ENCODE measurements around the gene NELFE. TPM values are rescaled to one million over a fixed set of nuclear protein-coding genes. Genes with fewer than 3 reads are reported as not detected.

The NELFE gene
- total RNA-seq, 1 experiment from 2014 or later, result 75.3 TPM

- no TSS peak for BruUV-seq (replicated peaks)
- no peaks in the 10 kb centered on the region for H3K9me3 Mint-ChIP-seq (ENCODE audit: unreplicated experiment)
- H3K4me1 Mint-ChIP-seq (ENCODE audit: low read depth, unreplicated experiment), result peaks cover 23% of the 10 kb centered on the region
- no peak for TF ChIP-seq CTCF (IDR thresholded peaks at IDR 0.05; ENCODE audit: insufficient read depth in 1 of 2, low read depth in 1 of 2, low read length in 1 of 2, severe bottlenecking in 1 of 2, unreplicated experiment in 1 of 2)
- ChIA-PET POLR2A (interaction anchor here (0.7 kb wide), 1 partner anchor 22 kb away, joined by 7 read pairs; the partner anchor contains the start of gene EHMT2), CTCF (interaction anchor here (0.6 to 1.3 kb wide), 3 partner anchors 9 to 57 kb away, joined by 3 to 4 read pairs (median 3); no protein-coding TSS in a partner anchor)
- intact Hi-C loops (cut with micrococcal nuclease; ENCODE audit: unreplicated experiment), result loop anchor here (2.0 kb wide), 1 partner anchor 21 kb away; no protein-coding TSS in a partner anchor
- H3K27me3 Mint-ChIP-seq (ENCODE audit: insufficient read depth, unreplicated experiment), result no peaks in the 10 kb centered on the region
- H3K36me3 Mint-ChIP-seq (ENCODE audit: insufficient read depth, unreplicated experiment), result no peaks in the 10 kb centered on the region
- DNase-seq, result no peak
- no peaks in the 10 kb centered on the region for H3K27me3 ChIP-seq (replicated peaks; ENCODE audit: control insufficient read depth, insufficient read depth, low read length)
- H3K4me3 Mint-ChIP-seq (ENCODE audit: unreplicated experiment), result no peak overlapping the region
- H3K9me3 ChIP-seq, result no peaks in the 10 kb centered on the region
- no peaks in the 10 kb centered on the region for H3K36me3 ChIP-seq (ENCODE audit: control insufficient read depth, insufficient read depth, low read length)
- no peak overlapping the region for H3K27ac Mint-ChIP-seq (ENCODE audit: unreplicated experiment)
- no peak overlapping the region for H3K4me3 ChIP-seq (ENCODE audit: low read depth, low read length)
- H3K4me1 ChIP-seq, result peaks cover 15% of the 10 kb centered on the region
These were observed 39.0 kb downstream of the NELFE start for GRCh38 chr6:31919624-31920303.

- Mint-ChIP-seq H3K27ac (ENCODE audit: unreplicated experiment) (no peak overlapping the region), H3K27me3 (ENCODE audit: insufficient read depth, unreplicated experiment) (no peaks in the 10 kb centered on the region), H3K4me1 (ENCODE audit: low read depth, unreplicated experiment) (peaks cover 23% of the 10 kb centered on the region), H3K4me3 (ENCODE audit: unreplicated experiment) (no peak overlapping the region), H3K9me3 (ENCODE audit: unreplicated experiment) (no peaks in the 10 kb centered on the region), H3K36me3 (ENCODE audit: insufficient read depth, unreplicated experiment) (no peaks in the 10 kb centered on the region)
- no peak overlapping the region for H3K4me3 ChIP-seq (ENCODE audit: low read depth, low read length)
- ChIA-PET CTCF (interaction anchor here (0.6 to 0.7 kb wide), 3 partner anchors 23 to 1050 kb away, joined by 4 to 5 read pairs (median 4); no protein-coding TSS in a partner anchor), POLR2A (interaction anchor here (0.7 kb wide), 1 partner anchor 78 kb away, joined by 3 read pairs; no protein-coding TSS in a partner anchor)
- no TSS peak for BruUV-seq (replicated peaks)
- H3K36me3 ChIP-seq (ENCODE audit: control insufficient read depth, insufficient read depth, low read length), result no peaks in the 10 kb centered on the region
- no peak for DNase-seq
- H3K27me3 ChIP-seq (replicated peaks; ENCODE audit: control insufficient read depth, insufficient read depth, low read length), result no peaks in the 10 kb centered on the region
- H3K4me1 ChIP-seq, result peaks cover 15% of the 10 kb centered on the region
- TF ChIP-seq CTCF (IDR thresholded peaks at IDR 0.05; ENCODE audit: insufficient read depth in 1 of 2, low read depth in 1 of 2, low read length in 1 of 2, severe bottlenecking in 1 of 2, unreplicated experiment in 1 of 2), result no peak
- intact Hi-C loops (cut with micrococcal nuclease; ENCODE audit: unreplicated experiment), result no loop called here
- H3K9me3 ChIP-seq, result no peaks in the 10 kb centered on the region
These were observed 40.6 kb downstream of the NELFE start for GRCh38 chr6:31918069-31918720.

- no peak for TF ChIP-seq CTCF (IDR thresholded peaks at IDR 0.05; ENCODE audit: insufficient read depth in 1 of 2, low read depth in 1 of 2, low read length in 1 of 2, severe bottlenecking in 1 of 2, unreplicated experiment in 1 of 2)
- Mint-ChIP-seq H3K4me3 (ENCODE audit: unreplicated experiment) (no peak overlapping the region), H3K27me3 (ENCODE audit: insufficient read depth, unreplicated experiment) (no peaks in the 10 kb centered on the region), H3K36me3 (ENCODE audit: insufficient read depth, unreplicated experiment) (no peaks in the 10 kb centered on the region), H3K27ac (ENCODE audit: unreplicated experiment) (no peak overlapping the region), H3K4me1 (ENCODE audit: low read depth, unreplicated experiment) (peaks cover 15% of the 10 kb centered on the region), H3K9me3 (ENCODE audit: unreplicated experiment) (no peaks in the 10 kb centered on the region)
- Histone ChIP-seq H3K36me3 (ENCODE audit: control insufficient read depth, insufficient read depth, low read length) (no peaks in the 10 kb centered on the region), H3K9me3 (no peaks in the 10 kb centered on the region), H3K27me3 (replicated peaks; ENCODE audit: control insufficient read depth, insufficient read depth, low read length) (no peaks in the 10 kb centered on the region), H3K4me3 (ENCODE audit: low read depth, low read length) (no peak overlapping the region), H3K4me1 (peaks cover 14% of the 10 kb centered on the region)
- POLR2A ChIA-PET, result no interaction called here
- no peak for DNase-seq
- CTCF ChIA-PET, result no interaction called here
- intact Hi-C loops (cut with micrococcal nuclease; ENCODE audit: unreplicated experiment), result no loop called here
- BruUV-seq (replicated peaks), result no TSS peak
These were observed 43.0 kb downstream of the NELFE start for GRCh38 chr6:31915756-31916155.

Measured in Caco-2 (cell line).